Measurements from ENCODE around the gene LAMA3. TPM values are rescaled to one million over a fixed set of nuclear protein-coding genes. Genes with fewer than 3 reads are reported as not detected.

The LAMA3 gene
- total RNA-seq, 4 donors from 2014 or later: 155 to 456 (median 173) TPM

- DNase-seq (ENCODE audit: low spot score in 2 of 2): no peak
- 88 to 96% methylated on average over 3 of the region's 3 CpGs for WGBS, 2 donors
- H3K4me3 ChIP-seq (ENCODE audit: low read depth, poor library complexity, severe bottlenecking): no peak overlapping the region
- intact Hi-C loops (cut with DNase I; ENCODE audit: low total_unique reads): loop anchor here (10.0 kb wide), 1 partner anchor 191 kb away; no protein-coding TSS in a partner anchor
- TF ChIP-seq, protein P1, sequence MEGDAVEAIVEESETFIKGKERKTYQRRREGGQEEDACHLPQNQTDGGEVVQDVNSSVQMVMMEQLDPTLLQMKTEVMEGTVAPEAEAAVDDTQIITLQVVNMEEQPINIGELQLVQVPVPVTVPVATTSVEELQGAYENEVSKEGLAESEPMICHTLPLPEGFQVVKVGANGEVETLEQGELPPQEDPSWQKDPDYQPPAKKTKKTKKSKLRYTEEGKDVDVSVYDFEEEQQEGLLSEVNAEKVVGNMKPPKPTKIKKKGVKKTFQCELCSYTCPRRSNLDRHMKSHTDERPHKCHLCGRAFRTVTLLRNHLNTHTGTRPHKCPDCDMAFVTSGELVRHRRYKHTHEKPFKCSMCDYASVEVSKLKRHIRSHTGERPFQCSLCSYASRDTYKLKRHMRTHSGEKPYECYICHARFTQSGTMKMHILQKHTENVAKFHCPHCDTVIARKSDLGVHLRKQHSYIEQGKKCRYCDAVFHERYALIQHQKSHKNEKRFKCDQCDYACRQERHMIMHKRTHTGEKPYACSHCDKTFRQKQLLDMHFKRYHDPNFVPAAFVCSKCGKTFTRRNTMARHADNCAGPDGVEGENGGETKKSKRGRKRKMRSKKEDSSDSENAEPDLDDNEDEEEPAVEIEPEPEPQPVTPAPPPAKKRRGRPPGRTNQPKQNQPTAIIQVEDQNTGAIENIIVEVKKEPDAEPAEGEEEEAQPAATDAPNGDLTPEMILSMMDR (IDR thresholded peaks at IDR 0.05): no peak
- TF ChIP-seq POLR2A (IDR thresholded peaks at IDR 0.05): no peak
These were observed 245.0 kb downstream of the LAMA3 start for GRCh38 chr18:23934252-23934651.

GRCh38 chr18:23934863-23935262, 245.6 kb downstream of the LAMA3 start:
- TF ChIP-seq, protein P1 (IDR thresholded peaks at IDR 0.05): no peak
- TF ChIP-seq POLR2A (IDR thresholded peaks at IDR 0.05): no peak
- intact Hi-C loops (cut with DNase I; ENCODE audit: low total_unique reads): loop anchor here (10.0 kb wide), 1 partner anchor 190 kb away; no protein-coding TSS in a partner anchor

GRCh38 chr18:23935804-23936203, 246.6 kb downstream of the LAMA3 start:
- H3K4me3 ChIP-seq (ENCODE audit: low read depth, poor library complexity, severe bottlenecking): no peak overlapping the region
- no peak for DNase-seq (ENCODE audit: low spot score in 2 of 2)
- intact Hi-C loops (cut with DNase I; ENCODE audit: low total_unique reads): loop anchor here (10.0 kb wide), 1 partner anchor 189 kb away; no protein-coding TSS in a partner anchor
- 88 to 92% methylated on average over 2 of the region's 2 CpGs for WGBS, 2 donors
- TF ChIP-seq, protein P1 (IDR thresholded peaks at IDR 0.05): no peak

More at GRCh38 chr18:23934863-23935262, 245.6 kb downstream of the LAMA3 start:
- DNase-seq (ENCODE audit: low spot score in 2 of 2): no peak
- H3K4me3 ChIP-seq (ENCODE audit: low read depth, poor library complexity, severe bottlenecking): no peak overlapping the region

- 78 to 89% methylated on average over 6 of the region's 6 CpGs for WGBS, 2 donors
- no peak overlapping the region for H3K4me3 ChIP-seq (ENCODE audit: low read depth, poor library complexity, severe bottlenecking)
- no peak for DNase-seq (ENCODE audit: low spot score in 2 of 2)
- TF ChIP-seq, protein P1 (IDR thresholded peaks at IDR 0.05): no peak
- TF ChIP-seq POLR2A (IDR thresholded peaks at IDR 0.05): no peak
- intact Hi-C loops (cut with DNase I; ENCODE audit: low total_unique reads): loop anchor here (10.0 kb wide), 1 partner anchor 188 kb away; no protein-coding TSS in a partner anchor
These were observed 247.2 kb downstream of the LAMA3 start for GRCh38 chr18:23936381-23936958.

GRCh38 chr18:23938043-23938756, 248.9 kb downstream of the LAMA3 start:
- intact Hi-C loops (cut with DNase I; ENCODE audit: low total_unique reads): loop anchor here (10.0 kb wide), 1 partner anchor 187 kb away; no protein-coding TSS in a partner anchor
- no peak for DNase-seq (ENCODE audit: low spot score in 2 of 2)
- WGBS, 2 donors: 88 to 90% methylated on average over 11 of the region's 11 CpGs
- TF ChIP-seq, protein P1 (IDR thresholded peaks at IDR 0.05): no peak
- TF ChIP-seq POLR2A (IDR thresholded peaks at IDR 0.05): no peak
- H3K4me3 ChIP-seq (ENCODE audit: low read depth, poor library complexity, severe bottlenecking): no peak overlapping the region
